Measurements from ENCODE around the gene ZBTB8A. TPM values are rescaled to one million over a fixed set of nuclear protein-coding genes. Genes with fewer than 3 reads are reported as not detected.
"Not testable (repeated sequence)": the region's sequence is repeated elsewhere in the genome, so short reads cannot be mapped to it uniquely, and the experiment has no call there.

ZBTB8A gene
- total RNA-seq, 3 donors from 2014 or later: 4.9 to 7.9 (median 5.1) TPM

GRCh38 chr1:32554288-32554687, 15.1 kb downstream of the ZBTB8A start:
- H3K4me3 ChIP-seq: no peak overlapping the region
- TF ChIP-seq, protein P1, sequence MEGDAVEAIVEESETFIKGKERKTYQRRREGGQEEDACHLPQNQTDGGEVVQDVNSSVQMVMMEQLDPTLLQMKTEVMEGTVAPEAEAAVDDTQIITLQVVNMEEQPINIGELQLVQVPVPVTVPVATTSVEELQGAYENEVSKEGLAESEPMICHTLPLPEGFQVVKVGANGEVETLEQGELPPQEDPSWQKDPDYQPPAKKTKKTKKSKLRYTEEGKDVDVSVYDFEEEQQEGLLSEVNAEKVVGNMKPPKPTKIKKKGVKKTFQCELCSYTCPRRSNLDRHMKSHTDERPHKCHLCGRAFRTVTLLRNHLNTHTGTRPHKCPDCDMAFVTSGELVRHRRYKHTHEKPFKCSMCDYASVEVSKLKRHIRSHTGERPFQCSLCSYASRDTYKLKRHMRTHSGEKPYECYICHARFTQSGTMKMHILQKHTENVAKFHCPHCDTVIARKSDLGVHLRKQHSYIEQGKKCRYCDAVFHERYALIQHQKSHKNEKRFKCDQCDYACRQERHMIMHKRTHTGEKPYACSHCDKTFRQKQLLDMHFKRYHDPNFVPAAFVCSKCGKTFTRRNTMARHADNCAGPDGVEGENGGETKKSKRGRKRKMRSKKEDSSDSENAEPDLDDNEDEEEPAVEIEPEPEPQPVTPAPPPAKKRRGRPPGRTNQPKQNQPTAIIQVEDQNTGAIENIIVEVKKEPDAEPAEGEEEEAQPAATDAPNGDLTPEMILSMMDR (IDR thresholded peaks at IDR 0.05): no peak
- ATAC-seq: no peak
- H3K36me3 ChIP-seq (ENCODE audit: low read depth): no peaks in the 10 kb centered on the region
- H3K9me3 ChIP-seq: no peaks in the 10 kb centered on the region
- DNase-seq: no peak
- no peaks in the 10 kb centered on the region for H3K4me1 ChIP-seq (ENCODE audit: low read depth)
- intact Hi-C loops (cut with DNase I, micrococcal nuclease): no loop called here

GRCh38 chr1:32557035-32557434, 17.8 kb downstream of the ZBTB8A start:
- intact Hi-C loops (cut with DNase I, micrococcal nuclease); H3K4me1 ChIP-seq (ENCODE audit: low read depth); ATAC-seq; H3K36me3 ChIP-seq (ENCODE audit: low read depth); H3K4me3 ChIP-seq; H3K9me3 ChIP-seq; DNase-seq: not testable (repeated sequence)

- intact Hi-C loops (cut with DNase I, micrococcal nuclease): no loop called here
- no peaks in the 10 kb centered on the region for H3K4me1 ChIP-seq (ENCODE audit: low read depth)
- no peak overlapping the region for H3K4me3 ChIP-seq
- no peaks in the 10 kb centered on the region for H3K36me3 ChIP-seq (ENCODE audit: low read depth)
- TF ChIP-seq, protein P1 (IDR thresholded peaks at IDR 0.05): no peak
- no peaks in the 10 kb centered on the region for H3K9me3 ChIP-seq
- ATAC-seq: no peak
- no peak for DNase-seq
Measured at GRCh38 chr1:32557812-32558211, 18.6 kb downstream of the ZBTB8A start.

- Histone ChIP-seq H3K4me1 (ENCODE audit: low read depth) (no peaks in the 10 kb centered on the region), H3K9me3 (no peaks in the 10 kb centered on the region), H3K36me3 (ENCODE audit: low read depth) (no peaks in the 10 kb centered on the region), H3K4me3 (no peak overlapping the region)
- no peak for DNase-seq
- TF ChIP-seq, protein P1 (IDR thresholded peaks at IDR 0.05): no peak
- intact Hi-C loops (cut with DNase I, micrococcal nuclease): no loop called here
- ATAC-seq: no peak
Measured at GRCh38 chr1:32568929-32569328, 29.7 kb downstream of the ZBTB8A start.

GRCh38 chr1:32580348-32581017, 41.3 kb downstream of the ZBTB8A start:
- no peaks in the 10 kb centered on the region for H3K9me3 ChIP-seq

DNA sequence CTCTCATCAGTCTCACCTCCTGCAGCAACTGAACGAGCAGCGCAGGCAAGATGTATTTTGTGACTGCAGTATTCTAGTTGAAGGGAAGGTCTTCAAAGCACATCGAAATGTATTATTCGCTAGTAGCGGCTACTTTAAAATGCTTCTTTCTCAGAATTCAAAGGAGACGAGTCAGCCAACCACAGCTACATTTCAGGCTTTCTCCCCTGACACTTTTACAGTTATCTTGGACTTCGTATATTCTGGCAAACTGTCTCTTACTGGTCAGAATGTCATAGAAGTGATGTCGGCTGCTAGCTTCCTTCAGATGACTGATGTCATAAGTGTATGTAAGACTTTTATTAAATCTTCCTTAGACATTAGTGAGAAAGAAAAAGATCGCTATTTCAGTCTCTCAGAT, 53.7 kb downstream of the ZBTB8A start:
- TF ChIP-seq, protein P1 (IDR thresholded peaks at IDR 0.05): no peak
- Histone ChIP-seq H3K4me1 (ENCODE audit: low read depth) (no peaks in the 10 kb centered on the region), H3K4me3 (no peak overlapping the region), H3K9me3 (no peaks in the 10 kb centered on the region), H3K36me3 (ENCODE audit: low read depth) (no peaks in the 10 kb centered on the region)
- ATAC-seq (no peak), DNase-seq (no peak)
- intact Hi-C loops (cut with DNase I, micrococcal nuclease): no loop called here

More at GRCh38 chr1:32580348-32581017, 41.3 kb downstream of the ZBTB8A start:
- Histone ChIP-seq H3K4me1 (ENCODE audit: low read depth) (no peaks in the 10 kb centered on the region), H3K36me3 (ENCODE audit: low read depth) (no peaks in the 10 kb centered on the region), H3K4me3 (no peak overlapping the region)
- ATAC-seq (no peak), DNase-seq (no peak)
- intact Hi-C loops (cut with DNase I, micrococcal nuclease): no loop called here
- TF ChIP-seq, protein P1 (IDR thresholded peaks at IDR 0.05): no peak

Data from mucosa of descending colon (tissue), 3 donors.